NB4 (cell line): ENCODE measurements around the gene ARFGEF2.
"Not testable (repeated sequence)": the region's sequence is repeated elsewhere in the genome, so short reads cannot be mapped to it uniquely, and the experiment has no call there.

Source experiments
- DNase-seq: peaks from one replicate; pipeline ENCODE4 v3.0.0; 2010; ENCODE audit warnings: low read depth
- H3K4me3 ChIP-seq: one replicate; pipeline ENCODE4 v1.5.1; 2011; ENCODE audit warnings: mild to moderate bottlenecking, low read depth, low read length, moderate library complexity
- MYC ChIP-seq: IDR thresholded peaks from 2 replicates; pipeline ENCODE4 v1.6.1; 2011; ENCODE audit warnings: low read depth, low read length
- POLR2A ChIP-seq: IDR thresholded peaks from 2 replicates; pipeline ENCODE4 v1.6.1; 2011; ENCODE audit warnings: mild to moderate bottlenecking; ENCODE audit not compliant: insufficient read length; ENCODE audit errors: extremely low read depth
- TF ChIP-seq, protein P1 (sequence below): IDR thresholded peaks from one replicate; pipeline ENCODE4 v1.5.1; 2012; ENCODE audit warnings: low read depth, low read length
- TF ChIP-seq, protein P2 (sequence below): IDR thresholded peaks from 2 replicates; pipeline ENCODE4 v1.6.1; 2011; ENCODE audit warnings: low read depth, low read length

Gene ARFGEF2

DNA sequence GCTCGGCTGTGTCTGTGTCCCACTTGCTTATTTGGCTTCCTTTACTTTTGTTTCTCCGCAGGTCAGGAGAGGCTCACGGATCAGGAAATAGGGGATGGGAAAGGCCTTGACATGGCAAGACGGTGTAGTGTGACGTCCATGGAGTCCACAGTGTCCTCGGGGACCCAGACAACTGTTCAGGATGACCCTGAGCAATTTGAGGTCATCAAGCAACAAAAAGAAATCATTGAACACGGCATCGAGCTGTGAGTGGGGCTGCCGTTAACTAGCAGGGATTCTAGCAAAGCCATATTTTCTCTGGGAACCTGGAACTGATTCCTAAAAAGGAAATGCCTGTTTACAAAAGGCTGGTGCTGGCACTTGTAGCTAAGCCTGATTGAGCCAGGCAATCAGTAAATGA lies 54.4 kb downstream of the ARFGEF2 start:
- no peak for DNase-seq
- TF ChIP-seq, protein P1, sequence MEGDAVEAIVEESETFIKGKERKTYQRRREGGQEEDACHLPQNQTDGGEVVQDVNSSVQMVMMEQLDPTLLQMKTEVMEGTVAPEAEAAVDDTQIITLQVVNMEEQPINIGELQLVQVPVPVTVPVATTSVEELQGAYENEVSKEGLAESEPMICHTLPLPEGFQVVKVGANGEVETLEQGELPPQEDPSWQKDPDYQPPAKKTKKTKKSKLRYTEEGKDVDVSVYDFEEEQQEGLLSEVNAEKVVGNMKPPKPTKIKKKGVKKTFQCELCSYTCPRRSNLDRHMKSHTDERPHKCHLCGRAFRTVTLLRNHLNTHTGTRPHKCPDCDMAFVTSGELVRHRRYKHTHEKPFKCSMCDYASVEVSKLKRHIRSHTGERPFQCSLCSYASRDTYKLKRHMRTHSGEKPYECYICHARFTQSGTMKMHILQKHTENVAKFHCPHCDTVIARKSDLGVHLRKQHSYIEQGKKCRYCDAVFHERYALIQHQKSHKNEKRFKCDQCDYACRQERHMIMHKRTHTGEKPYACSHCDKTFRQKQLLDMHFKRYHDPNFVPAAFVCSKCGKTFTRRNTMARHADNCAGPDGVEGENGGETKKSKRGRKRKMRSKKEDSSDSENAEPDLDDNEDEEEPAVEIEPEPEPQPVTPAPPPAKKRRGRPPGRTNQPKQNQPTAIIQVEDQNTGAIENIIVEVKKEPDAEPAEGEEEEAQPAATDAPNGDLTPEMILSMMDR: no peak
- no peak for TF ChIP-seq MYC
- TF ChIP-seq, protein P2, sequence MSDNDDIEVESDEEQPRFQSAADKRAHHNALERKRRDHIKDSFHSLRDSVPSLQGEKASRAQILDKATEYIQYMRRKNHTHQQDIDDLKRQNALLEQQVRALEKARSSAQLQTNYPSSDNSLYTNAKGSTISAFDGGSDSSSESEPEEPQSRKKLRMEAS: no peak
- TF ChIP-seq POLR2A: no peak
- H3K4me3 ChIP-seq: no peak overlapping the region

DNA sequence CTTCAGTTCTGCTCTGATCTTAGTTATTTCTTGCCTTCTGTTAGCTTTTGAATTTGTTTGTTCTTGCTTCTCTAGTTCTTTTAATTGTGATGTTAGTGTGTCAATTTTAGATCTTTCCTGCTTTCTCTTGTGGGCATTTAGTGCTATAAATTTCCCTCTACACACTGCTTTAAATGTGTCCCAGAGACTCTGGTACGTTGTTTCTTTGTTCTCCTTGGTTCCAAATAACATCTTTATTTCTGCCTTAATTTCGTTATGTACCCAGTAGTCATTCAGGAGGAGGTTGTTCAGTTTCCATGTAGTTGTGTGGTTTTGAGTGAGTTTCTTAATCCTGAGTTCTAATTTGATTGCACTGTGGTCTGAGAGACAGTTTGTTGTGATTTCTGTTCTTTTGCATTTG lies 58.5 kb downstream of the ARFGEF2 start:
- DNase-seq, H3K4me3 ChIP-seq: not testable (repeated sequence)

DNA sequence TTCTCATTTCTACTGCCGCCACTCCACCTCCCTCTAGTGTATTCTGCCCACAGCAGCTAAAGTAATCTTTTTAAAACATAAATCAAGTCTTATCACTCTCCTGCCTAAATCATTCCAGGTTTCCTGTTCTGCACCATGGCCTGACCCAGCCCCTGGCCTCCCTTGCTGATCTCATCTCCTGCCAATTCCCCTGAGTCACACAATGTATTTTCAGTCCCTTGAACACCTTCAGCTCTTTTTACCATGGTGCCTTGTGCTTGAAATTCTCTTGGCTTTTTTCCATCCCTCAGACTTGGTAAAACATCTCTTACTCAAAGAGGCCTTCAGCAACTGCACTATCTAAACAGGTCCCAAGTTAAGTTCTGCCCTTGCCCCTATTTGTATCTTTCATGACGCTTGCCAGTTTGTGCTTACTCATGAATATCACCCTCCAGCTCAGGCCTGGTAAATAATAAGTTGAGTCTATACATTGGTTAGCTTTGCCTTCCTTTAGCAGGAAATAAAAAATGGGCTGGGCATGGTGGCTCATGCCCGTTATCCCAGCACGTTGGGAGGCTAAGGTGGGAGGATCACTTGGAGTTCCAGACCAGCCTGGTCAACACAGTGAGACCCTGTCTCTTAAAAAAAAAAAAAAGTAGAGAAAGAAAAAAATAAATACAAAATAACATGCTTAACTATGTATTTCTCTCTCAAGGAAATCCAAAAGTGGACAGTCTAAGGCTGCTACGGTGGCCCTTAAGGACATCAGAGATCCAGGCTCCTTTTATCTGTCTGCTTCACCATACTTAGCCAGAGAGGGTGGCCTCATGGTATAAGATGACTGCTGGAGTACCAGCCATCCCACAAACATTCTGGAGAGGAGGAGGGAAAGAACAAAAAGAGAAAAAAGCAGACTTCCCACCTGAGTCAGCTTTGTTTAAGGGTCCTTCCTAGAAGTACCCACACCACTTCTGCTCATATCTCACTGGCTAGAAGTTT lies 62.2 kb downstream of the ARFGEF2 start:
- TF ChIP-seq, protein P2: no peak
- no peak for TF ChIP-seq POLR2A
- TF ChIP-seq, protein P1: no peak
- TF ChIP-seq MYC: no peak
- no peak overlapping the region for H3K4me3 ChIP-seq
- DNase-seq: no peak

DNA sequence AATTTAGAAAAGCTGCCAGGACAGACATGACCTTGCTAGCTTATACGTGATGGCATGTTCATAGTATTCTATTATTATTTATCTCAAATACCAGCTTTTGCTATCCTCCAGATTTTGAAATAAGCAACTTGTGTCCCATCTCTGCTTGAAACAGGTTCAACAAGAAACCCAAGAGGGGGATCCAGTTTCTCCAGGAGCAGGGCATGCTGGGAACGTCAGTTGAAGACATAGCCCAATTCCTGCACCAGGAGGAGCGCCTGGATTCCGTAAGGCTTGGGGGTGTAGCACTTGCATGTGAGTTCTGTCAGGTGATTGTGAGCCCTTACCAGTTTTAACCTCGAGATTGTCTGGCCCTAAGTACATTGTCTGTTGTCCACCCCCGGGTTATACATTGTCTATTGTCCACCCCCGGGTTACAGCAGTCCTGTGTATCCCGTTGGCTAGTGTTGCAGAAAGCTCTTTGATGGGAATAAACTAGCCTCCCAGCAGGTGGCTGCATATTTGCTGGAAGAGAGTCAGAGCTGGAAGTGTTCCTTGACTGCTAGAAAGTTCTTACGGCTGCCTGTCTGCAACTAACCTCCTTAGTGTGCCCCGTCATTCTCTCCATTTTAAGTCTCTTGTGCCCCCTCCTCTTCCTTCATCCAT lies 63.2 kb downstream of the ARFGEF2 start:
- TF ChIP-seq, protein P2: no peak
- TF ChIP-seq POLR2A (no peak), MYC (no peak)
- TF ChIP-seq, protein P1: no peak
- DNase-seq: no peak

DNA sequence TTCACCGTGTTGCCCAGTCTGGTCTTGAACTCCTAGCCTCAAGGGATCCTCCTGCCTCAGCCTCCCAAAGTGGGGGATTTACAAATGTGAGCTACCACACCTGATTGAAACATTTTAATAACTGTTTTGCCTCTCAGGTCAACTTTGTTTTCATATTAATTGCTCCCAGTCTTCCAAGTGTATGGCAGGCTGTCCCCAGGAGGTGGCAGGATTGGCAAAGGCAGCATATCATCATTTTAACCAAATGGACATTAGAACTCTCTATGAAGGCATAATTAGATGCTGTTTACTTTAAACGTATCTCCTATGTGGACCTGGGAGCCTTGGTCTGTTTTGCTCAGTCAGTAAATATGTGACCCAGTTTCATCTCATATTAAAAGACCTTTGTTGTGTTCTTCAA lies 65.4 kb downstream of the ARFGEF2 start:
- no peak overlapping the region for H3K4me3 ChIP-seq
- TF ChIP-seq, protein P1: peak; percentile 39
- no peak for TF ChIP-seq POLR2A
- DNase-seq: peak; percentile 29

More for the DNA sequence above, 63.2 kb downstream of the ARFGEF2 start:
- H3K4me3 ChIP-seq: no peak overlapping the region

DNA sequence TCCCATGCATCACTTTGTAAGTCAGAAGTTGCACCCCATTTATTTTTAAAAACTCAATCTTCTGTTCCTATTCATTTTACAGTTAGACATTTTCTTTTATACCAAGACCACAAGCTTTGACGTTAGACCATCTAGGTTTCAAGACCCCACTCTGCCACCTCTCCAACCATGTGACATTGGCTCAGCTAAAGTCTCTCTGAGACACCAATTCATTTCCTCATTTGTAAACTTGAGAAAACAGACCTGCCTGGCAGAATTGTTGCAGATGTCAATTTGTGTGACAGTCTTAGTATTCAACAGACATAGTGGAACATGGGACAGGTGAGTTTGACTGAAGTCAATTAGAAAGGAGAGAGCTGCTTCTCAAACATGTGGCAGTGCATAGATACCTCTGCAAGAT lies 69.0 kb downstream of the ARFGEF2 start:
- TF ChIP-seq, protein P2: no peak
- TF ChIP-seq POLR2A (no peak), MYC (no peak)
- TF ChIP-seq, protein P1: no peak
- no peak for DNase-seq
- no peak overlapping the region for H3K4me3 ChIP-seq
